Measurements from ENCODE around the gene RAX. TPM values are rescaled to one million over a fixed set of nuclear protein-coding genes. Genes with fewer than 3 reads are reported as not detected.
A peak's percentile ranks its signal among the peaks of the same experiment; 100 is the strongest.

Gene RAX
- total and polyA plus RNA-seq, 2 donors (not counting 1 experiment from before 2014, with no cell fraction given) = not detected

GRCh38 chr18:59268721-59269562 lies 4.3 kb downstream of the RAX start:
- no peak overlapping the region for H3K27ac Mint-ChIP-seq
- POLR2A ChIA-PET = no interaction called here
- peaks cover 56 to 70% of the 10 kb centered on the region in 2 donors for H3K4me1 ChIP-seq (ENCODE audit: control insufficient read depth in 2 of 2, insufficient read depth in 2 of 2, low read length in 2 of 2)
- no peaks in the 10 kb centered on the region for H3K9me3 Mint-ChIP-seq (ENCODE audit: insufficient read depth)
- H3K4me2 ChIP-seq (replicated peaks; ENCODE audit: low read depth, low read length, poor library complexity, severe bottlenecking) = peak overlapping the region; percentile 70
- H3K9me3 ChIP-seq (ENCODE audit: control extremely low read depth in 1 of 3, control insufficient read depth in 2 of 3, insufficient read depth in 1 of 3, low read length in 2 of 3) = peaks cover 0 to 57% (median 0%) of the 10 kb centered on the region in 3 donors
- peak overlapping the region; percentile 58 for H3K4me3 Mint-ChIP-seq
- no peaks in the 10 kb centered on the region for H3K36me3 ChIP-seq (replicated peaks in 1 of 2; ENCODE audit: control extremely low read depth in 1 of 2, control insufficient read depth in 1 of 2, extremely low read depth in 1 of 2, insufficient read depth in 2 of 2, low read length in 1 of 2)
- H3K27ac ChIP-seq (ENCODE audit: low read length in 2 of 2) = no peak overlapping the region
- H3K9ac ChIP-seq (ENCODE audit: low read length) = peak overlapping the region; percentile 18
- intact Hi-C loops (cut with micrococcal nuclease) = no loop called here
- WGBS (ENCODE audit: insufficient coverage) = 4% methylated on average over 88 of the region's 90 CpGs
- peaks cover 0 to 96% (median 74%) of the 10 kb centered on the region in 4 experiments for H3K27me3 ChIP-seq (replicated peaks in 1 of 4; ENCODE audit: control extremely low read depth in 1 of 4, control insufficient read depth in 3 of 4, insufficient read depth in 4 of 4, low read length in 3 of 4)
- CTCF ChIA-PET = no interaction called here
- H4K20me1 ChIP-seq (ENCODE audit: control insufficient read depth, insufficient read depth, low read length, poor library complexity, severe bottlenecking) = no peaks in the 10 kb centered on the region
- H3K79me2 ChIP-seq (ENCODE audit: control insufficient read depth, insufficient read depth, low read length) = no peaks in the 10 kb centered on the region
- ATAC-seq (ENCODE audit: low read depth) (peak; percentile 15), DNase-seq (peak; percentile 54)
- H3K4me1 Mint-ChIP-seq = peaks cover 39% of the 10 kb centered on the region
- peak overlapping the region; percentile 53 for H2AFZ ChIP-seq (ENCODE audit: insufficient read depth, low read depth, low read length, poor library complexity, severe bottlenecking)
- peak; percentile 65 for TF ChIP-seq EZH2 (IDR thresholded peaks at IDR 0.05; ENCODE audit: borderline replicate concordance, insufficient read depth, low read depth, low read length, poor library complexity, severe bottlenecking)
- no peak for TF ChIP-seq CTCF (IDR thresholded peaks at IDR 0.05)
- peak overlapping the region in 2 of 5 experiments; percentile 32 to 39 for H3K4me3 ChIP-seq (ENCODE audit: control extremely low read depth in 1 of 5, extremely low read depth in 1 of 5, insufficient read depth in 1 of 5, low read depth in 2 of 5, low read length in 4 of 5)
- peaks cover 64% of the 10 kb centered on the region for H3K27me3 Mint-ChIP-seq

- no peaks in the 10 kb centered on the region for H3K36me3 ChIP-seq (replicated peaks in 1 of 2; ENCODE audit: control extremely low read depth in 1 of 2, control insufficient read depth in 1 of 2, extremely low read depth in 1 of 2, insufficient read depth in 2 of 2, low read length in 1 of 2)
- Mint-ChIP-seq H3K4me1 (peaks cover 35% of the 10 kb centered on the region), H3K9me3 (ENCODE audit: insufficient read depth) (no peaks in the 10 kb centered on the region), H3K4me3 (peak overlapping the region; percentile 58), H3K27me3 (peaks cover 66% of the 10 kb centered on the region), H3K27ac (no peak overlapping the region)
- TF ChIP-seq CTCF (IDR thresholded peaks at IDR 0.05) (no peak), EZH2 (IDR thresholded peaks at IDR 0.05; ENCODE audit: borderline replicate concordance, insufficient read depth, low read depth, low read length, poor library complexity, severe bottlenecking) (no peak)
- H2AFZ ChIP-seq (ENCODE audit: insufficient read depth, low read depth, low read length, poor library complexity, severe bottlenecking) = no peak overlapping the region
- POLR2A ChIA-PET = no interaction called here
- ATAC-seq (ENCODE audit: low read depth) = no peak
- peak overlapping the region in 1 of 5 experiments; percentile 39 for H3K4me3 ChIP-seq (ENCODE audit: control extremely low read depth in 1 of 5, extremely low read depth in 1 of 5, insufficient read depth in 1 of 5, low read depth in 2 of 5, low read length in 4 of 5)
- H4K20me1 ChIP-seq (ENCODE audit: control insufficient read depth, insufficient read depth, low read length, poor library complexity, severe bottlenecking) = no peaks in the 10 kb centered on the region
- H3K9me3 ChIP-seq (ENCODE audit: control extremely low read depth in 1 of 3, control insufficient read depth in 2 of 3, insufficient read depth in 1 of 3, low read length in 2 of 3) = peaks cover 0 to 55% (median 0%) of the 10 kb centered on the region in 3 donors
- peak overlapping the region; percentile 70 for H3K4me2 ChIP-seq (replicated peaks; ENCODE audit: low read depth, low read length, poor library complexity, severe bottlenecking)
- 15% methylated on average over 27 of the region's 28 CpGs for WGBS (ENCODE audit: insufficient coverage)
- H3K27me3 ChIP-seq (replicated peaks in 1 of 4; ENCODE audit: control extremely low read depth in 1 of 4, control insufficient read depth in 3 of 4, insufficient read depth in 4 of 4, low read length in 3 of 4) = peaks cover 0 to 96% (median 74%) of the 10 kb centered on the region in 4 experiments
- H3K4me1 ChIP-seq (ENCODE audit: control insufficient read depth in 2 of 2, insufficient read depth in 2 of 2, low read length in 2 of 2) = peaks cover 50 to 63% of the 10 kb centered on the region in 2 donors
- CTCF ChIA-PET = no interaction called here
- no peak overlapping the region for H3K27ac ChIP-seq (ENCODE audit: low read length in 2 of 2)
- no peak overlapping the region for H3K9ac ChIP-seq (ENCODE audit: low read length)
- intact Hi-C loops (cut with micrococcal nuclease) = no loop called here
- H3K79me2 ChIP-seq (ENCODE audit: control insufficient read depth, insufficient read depth, low read length) = no peaks in the 10 kb centered on the region
- peak; percentile 26 for DNase-seq
These were observed 5.0 kb downstream of the RAX start for GRCh38 chr18:59268127-59268720.
